Skin of body (tissue), 2 donors: ENCODE data around the gene PCDHGA6. TPM values are rescaled to one million over a fixed set of nuclear protein-coding genes. Genes with fewer than 3 reads are reported as not detected.

Experiments used
- DNase-seq: peaks from one replicate; lab custom pipeline; 2025; lab: John Stamatoyannopoulos, UW
- total RNA-seq: library from RNA; depleted of rRNA; stranded (reverse); fragments of >200 nt; gene quantifications from one replicate; pipeline ENCODE4 v1.2.3, GENCODE V29; 2014

Gene PCDHGA6
- total RNA-seq, 1 donor from 2014 or later, result 3.6 TPM

GRCh38 chr5:141419074-141419880, 45.6 kb downstream of the PCDHGA6 start:
- DNase-seq, result no peak

GRCh38 chr5:141420855-141421488, 47.3 kb downstream of the PCDHGA6 start, which contains the start of gene PCDHGA11:
Gene PCDHGA11 (plus strand): TSS chr5:141421051. CDS start chr5:141421228, 177 bp downstream.
- no peak for DNase-seq

- no peak for DNase-seq
Observed at GRCh38 chr5:141421489-141421855, 47.8 kb downstream of the PCDHGA6 start.

GRCh38 chr5:141422742-141423291, 49.1 kb downstream of the PCDHGA6 start:
- no peak for DNase-seq

- no peak for DNase-seq
Observed at GRCh38 chr5:141427783-141428426, 54.2 kb downstream of the PCDHGA6 start.

Other genes starting within 250 kb of the PCDHGA6 start
- gene PCDHB5, start 238.7 kb upstream of the PCDHGA6 start, total RNA-seq, result 2.7 TPM
- gene PCDHB6, start 223.8 kb upstream of the PCDHGA6 start, total RNA-seq, result 0.39 TPM
- gene PCDHB7, start 201.2 kb upstream of the PCDHGA6 start, total RNA-seq, result 1.1 TPM
- 0.49 TPM for gene PCDHB8, start 196.1 kb upstream of the PCDHGA6 start, total RNA-seq
- 2.5 TPM for gene PCDHB16, start 191.5 kb upstream of the PCDHGA6 start, total RNA-seq
- gene PCDHB9, start 186.7 kb upstream of the PCDHGA6 start, total RNA-seq, result 0.89 TPM
- gene PCDHB10, start 181.5 kb upstream of the PCDHGA6 start, total RNA-seq, result 1.8 TPM
- gene PCDHB11, start 174.3 kb upstream of the PCDHGA6 start, total RNA-seq, result 3.5 TPM
- 2.2 TPM for gene PCDHB12, start 165.2 kb upstream of the PCDHGA6 start, total RNA-seq
- gene PCDHB13, start 160.0 kb upstream of the PCDHGA6 start, total RNA-seq, result 2.9 TPM
- 3.8 TPM for gene PCDHB14, start 150.5 kb upstream of the PCDHGA6 start, total RNA-seq
- gene PCDHB15, start 128.5 kb upstream of the PCDHGA6 start, total RNA-seq, result 3.6 TPM
- gene SLC25A2, start 69.8 kb upstream of the PCDHGA6 start, total RNA-seq, result 1.4 TPM
- 88.8 TPM for gene TAF7, start 53.1 kb upstream of the PCDHGA6 start, total RNA-seq
- gene PCDHGA1, start 43.4 kb upstream of the PCDHGA6 start, total RNA-seq, result 0.39 TPM
- 3.6 TPM for gene PCDHGA2, start 35.1 kb upstream of the PCDHGA6 start, total RNA-seq
- gene PCDHGA3, start 30.1 kb upstream of the PCDHGA6 start, total RNA-seq, result 1.6 TPM
- gene PCDHGB1, start 23.8 kb upstream of the PCDHGA6 start, total RNA-seq, result 2.6 TPM
- gene PCDHGA4, start 18.9 kb upstream of the PCDHGA6 start, total RNA-seq, result 2.9 TPM
- 3.3 TPM for gene PCDHGB2, start 13.9 kb upstream of the PCDHGA6 start, total RNA-seq
- gene PCDHGA5, start 9.7 kb upstream of the PCDHGA6 start, total RNA-seq, result 3.6 TPM
- 4.3 TPM for gene PCDHGB3, start 3.6 kb upstream of the PCDHGA6 start, total RNA-seq
- 3.5 TPM for gene PCDHGA7, start 8.9 kb downstream of the PCDHGA6 start, total RNA-seq
- 6.1 TPM for gene PCDHGB4, start 13.8 kb downstream of the PCDHGA6 start, total RNA-seq
- gene PCDHGA8, start 18.7 kb downstream of the PCDHGA6 start, total RNA-seq, result 3.3 TPM
- 8.0 TPM for gene PCDHGB5, start 24.1 kb downstream of the PCDHGA6 start, total RNA-seq
- gene PCDHGA9, start 28.9 kb downstream of the PCDHGA6 start, total RNA-seq, result 4.2 TPM
- 5.6 TPM for gene PCDHGB6, start 34.1 kb downstream of the PCDHGA6 start, total RNA-seq
- 4.9 TPM for gene PCDHGA10, start 39.1 kb downstream of the PCDHGA6 start, total RNA-seq
- 7.6 TPM for gene PCDHGB7, start 43.8 kb downstream of the PCDHGA6 start, total RNA-seq
- 6.1 TPM for gene PCDHGA11, start 47.2 kb downstream of the PCDHGA6 start, total RNA-seq
- 3.9 TPM for gene PCDHGA12, start 56.6 kb downstream of the PCDHGA6 start, total RNA-seq
- gene PCDHGC3, start 102.1 kb downstream of the PCDHGA6 start, total RNA-seq, result 36.7 TPM
- 5.3 TPM for gene PCDHGC4, start 111.1 kb downstream of the PCDHGA6 start, total RNA-seq
- gene PCDHGC5, start 115.2 kb downstream of the PCDHGA6 start, total RNA-seq, result 2.9 TPM
- 23.3 TPM for gene DIAPH1, start 245.1 kb downstream of the PCDHGA6 start, total RNA-seq